K562 (cell line): ENCODE results near the gene NEURL1B. TPM values are rescaled to one million over a fixed set of nuclear protein-coding genes. Genes with fewer than 3 reads are reported as not detected.

Source experiments
- ATAC-seq: fragments of 200-7000 bp; cut with Tn5 transposase; 3 replicates; pipeline ENCODE4 v1.9.1; 2020; ENCODE audit warnings: moderate library complexity
- BruUV-seq: library from RNA; stranded (reverse); fragments of 400-500 nt; replicated peaks from 2 replicates; lab custom pipeline; 2021; lab: Mats Ljungman, UMichigan
- CTCF ChIA-PET: fragments of 300-600 bp; formaldehyde crosslinking; extraction: SDS; loops from one replicate; lab custom pipeline; 2021; ENCODE audit warnings: low intra/inter-chr PET ratio; lab: Yijun Ruan, JAX
- POLR2A ChIA-PET: fragments of 300-600, 350-650 bp; sonication (Branson Sonifier 250); formaldehyde crosslinking; extraction: SDS; loops from one replicate; lab custom pipeline; 2021; ENCODE audit warnings: antibody characterized with exemption, inconsistent platforms; lab: Yijun Ruan, JAX
- DNase-seq, 4 experiments: peaks; one replicate each; pipeline versions ENCODE4 v3.0.0 to v3.0.0-alpha.2; 2011 to 2018; ENCODE audit warnings: low spot score in 3 of 4, mixed read lengths in 3 of 4; ENCODE audit errors: extremely low read depth in 1 of 4
- FAIRE-seq: peaks from 2 replicates; lab custom pipeline; 2011; peaks lifted over from hg19 to GRCh38; lab: Jason Lieb, UNC
- H2AFZ ChIP-seq: 2 replicates; pipeline ENCODE4 v1.6.0; 2011; ENCODE audit warnings: low read depth, low read length, control low read depth, inconsistent platforms
- H3K27ac ChIP-seq: fragments of 200-600 bp; 3 replicates; pipeline ENCODE4 v1.8.0; 2011; ENCODE audit warnings: low read depth, mild to moderate bottlenecking, control low read depth, inconsistent platforms, low read length, moderate library complexity, mixed read lengths; ENCODE audit errors: extremely low read depth
- H3K27me3 ChIP-seq, 2 experiments: fragments of 300-600 bp in 1 of 2; 2 replicates in 1 of 2; 3 replicates in 1 of 2; pipeline versions ENCODE4 v1.6.0 to v1.8.0; 2011; ENCODE audit warnings: inconsistent platforms in 2 of 2, low read length in 2 of 2, mild to moderate bottlenecking in 1 of 2, mixed read lengths in 1 of 2, moderate library complexity in 1 of 2; ENCODE audit not compliant: control insufficient read depth in 2 of 2, insufficient read depth in 2 of 2
- H3K36me3 ChIP-seq: fragments of 300-600 bp; 3 replicates; pipeline ENCODE4 v1.8.0; 2011; ENCODE audit warnings: mild to moderate bottlenecking, low read length, inconsistent platforms; ENCODE audit not compliant: control insufficient read depth, insufficient read depth
- H3K4me1 ChIP-seq, 2 experiments: fragments of 200-600 bp in 1 of 2; replicated peaks in 1 of 2; 2 replicates in 1 of 2; 3 replicates in 1 of 2; pipeline versions ENCODE4 v1.5.1 to v1.8.0; 2011; ENCODE audit warnings: inconsistent platforms in 2 of 2, low read length in 2 of 2, mild to moderate bottlenecking in 1 of 2, mixed read lengths in 1 of 2, moderate library complexity in 1 of 2; ENCODE audit not compliant: control insufficient read depth in 2 of 2, insufficient read depth in 2 of 2
- H3K4me2 ChIP-seq: 2 replicates; pipeline ENCODE4 v1.6.1; 2011; ENCODE audit warnings: low read length, control low read depth, inconsistent platforms, mixed read lengths; ENCODE audit not compliant: insufficient read depth
- H3K4me3 ChIP-seq: fragments of 200-600 bp; sonication (generic), shearing (Covaris generic); 2 replicates; pipeline ENCODE4 v1.5.1; 2016; ENCODE audit warnings: control low read depth, inconsistent platforms
- H3K79me2 ChIP-seq: fragments of 200-600 bp; 3 replicates; pipeline ENCODE4 v1.8.0; 2011; ENCODE audit warnings: low read length, inconsistent platforms; ENCODE audit not compliant: control insufficient read depth, insufficient read depth
- H3K9ac ChIP-seq, 2 experiments: 2 replicates each; pipeline versions ENCODE4 v1.6.0 to v1.6.1; 2011; ENCODE audit warnings: low read depth in 2 of 2, low read length in 2 of 2, control low read depth in 1 of 2, inconsistent platforms in 1 of 2, mild to moderate bottlenecking in 1 of 2, mixed read lengths in 1 of 2; ENCODE audit not compliant: insufficient read depth in 1 of 2
- H3K9me1 ChIP-seq: one replicate; pipeline ENCODE4 v1.6.0; 2011; ENCODE audit warnings: inconsistent platforms, mild to moderate bottlenecking, low read length, moderate library complexity; ENCODE audit not compliant: control insufficient read depth, insufficient read depth
- H3K9me3 ChIP-seq: replicated peaks from 2 replicates; pipeline ENCODE4 v1.5.1; 2011; ENCODE audit warnings: low read depth, low read length, inconsistent platforms; ENCODE audit not compliant: control insufficient read depth, insufficient read depth
- H4K20me1 ChIP-seq: replicated peaks from 2 replicates; pipeline ENCODE4 v1.6.1; 2011; ENCODE audit warnings: low read length, inconsistent platforms, mixed read lengths; ENCODE audit not compliant: control insufficient read depth, insufficient read depth
- ARID4B ChIP-seq: sonication (generic); formaldehyde crosslinking; IDR thresholded peaks from 2 replicates; pipeline ENCODE4 v1.8.0; 2022; ENCODE audit warnings: mild to moderate bottlenecking, missing genetic modification reagents
- CBFB ChIP-seq: sonication (generic); formaldehyde crosslinking; IDR thresholded peaks from 2 replicates; pipeline ENCODE4 v1.4.0; 2020; ENCODE audit warnings: mild to moderate bottlenecking, missing genetic modification reagents
- GABPB1 ChIP-seq: sonication (generic); formaldehyde crosslinking; IDR thresholded peaks from 2 replicates; pipeline ENCODE4 v1.8.0; 2022; ENCODE audit warnings: mild to moderate bottlenecking, missing genetic modification reagents
- GTF2E2 ChIP-seq: fragments of 200-800 bp; sonication (Bioruptor generic); IDR thresholded peaks from 2 replicates; pipeline ENCODE4 v1.6.1; 2016; ENCODE audit warnings: missing genetic modification characterization, missing compliant biosample characterization
- KAT8 ChIP-seq: fragments of 450-650 bp; IDR thresholded peaks from 2 replicates; pipeline ENCODE4 v1.6.1; 2016; ENCODE audit warnings: low read depth, mild to moderate bottlenecking
- NCOA1 ChIP-seq: fragments of 450-650 bp; IDR thresholded peaks from 2 replicates; pipeline ENCODE4 v1.6.1; 2016; ENCODE audit warnings: low read depth
- TRIM24 ChIP-seq, 2 experiments: fragments of 450-650 bp; IDR thresholded peaks; 2 replicates each; pipeline ENCODE4 v1.6.1; 2016
- ZNF23 ChIP-seq: fragments of 250-450 bp; sonication (Bioruptor Pico); IDR thresholded peaks from 2 replicates; pipeline ENCODE4 v1.4.0; 2020; ENCODE audit warnings: mild to moderate bottlenecking
- ZNF347 ChIP-seq: fragments of 450-650 bp; formaldehyde crosslinking; IDR thresholded peaks from 2 replicates; pipeline ENCODE4 v1.4.0; 2020; ENCODE audit warnings: low read depth, mild to moderate bottlenecking, moderate library complexity
- WGBS: fragments of 100-300 bp; shearing (Covaris generic); methylation state at CpG from one replicate; pipeline ENCODE4 v1.1.6; 2016; ENCODE audit warnings: low coverage, mixed read lengths; ENCODE audit not compliant: insufficient coverage; ENCODE audit errors: missing lambda C conversion rate; 5-methylcytosine and 5-hydroxymethylcytosine counted together
- in situ Hi-C: fragments of 300-500 bp; cut with MboI; formaldehyde crosslinking; loops from 4 replicates; pipeline ENCODE4 v1.15.0; 2018; ENCODE audit warnings: inconsistent platforms, mixed read lengths
- intact Hi-C: fragments of 100-400 bp; cut with micrococcal nuclease; formaldehyde crosslinking; loops from 2 replicates; pipeline ENCODE4 v1.14.2; 2022
- polyA plus RNA-seq, 8 experiments: library from polyadenylated mRNA; depleted of rRNA in 4 of 8; stranded (reverse) in 5 of 8; unstranded in 3 of 8; fragments of >200 nt; fragmentation: Nextera tagmentation in 2 of 8; fragmentation: Illumina TruSeq in 1 of 8; extraction: Ambion mirVana in 2 of 8; extraction: Trizol in 1 of 8; gene quantifications; 2 replicates each; pipeline versions ENCODE4 v1.2.1 to v1.2.3, GENCODE V29; 2011 to 2014; ENCODE audit warnings: inconsistent platforms in 1 of 8, missing spikeins in 1 of 8
- total RNA-seq, 7 experiments: library from RNA; depleted of rRNA in 6 of 7; stranded (reverse); fragments of >200 nt in 6 of 7; fragmentation: Illumina TruSeq in 2 of 7; extraction: Trizol in 2 of 7; gene quantifications; 2 replicates each; pipeline versions ENCODE4 v1.2.1 to v1.2.3, GENCODE V29; 2011 to 2021; ENCODE audit warnings: low replicate concordance in 1 of 7
- TF ChIP-seq, protein P1 (sequence below): sonication (generic); formaldehyde crosslinking; IDR thresholded peaks from 2 replicates; pipeline ENCODE4 v1.8.0; 2022; ENCODE audit warnings: mild to moderate bottlenecking, low read depth, missing genetic modification reagents

The NEURL1B gene
- total and polyA plus RNA-seq, 9 of the 15 experiments (the other 6 are each of a cell fraction or from before 2014, with no cell fraction given), result 0.04 TPM; not detected in 8

GRCh38 chr5:172731680-172732074, 90.6 kb downstream of the NEURL1B start:
- H3K9ac ChIP-seq, result peak overlapping the region in 1 of 2 experiments; percentile 69; a peak in 1 of 4 replicates

GRCh38 chr5:172732201-172732865, 91.3 kb downstream of the NEURL1B start:
- H3K27me3 ChIP-seq, result peaks cover 0 to 16% of the 10 kb centered on the region in 2 experiments; a peak in 3 of 5 replicates
- BruUV-seq, result no TSS peak
- H3K4me1 ChIP-seq, result peaks cover 0 to 16% of the 10 kb centered on the region in 2 experiments; a peak in 2 of 5 replicates
- in situ Hi-C loops, result no loop called here
- CTCF ChIA-PET, result no interaction called here
- H3K4me2 ChIP-seq, result no peak overlapping the region
- H3K79me2 ChIP-seq, result no peaks in the 10 kb centered on the region
- ATAC-seq, result no peak
- H3K9ac ChIP-seq, result no peak overlapping the region
- no peak overlapping the region for H3K27ac ChIP-seq
- no peak for FAIRE-seq
- no peaks in the 10 kb centered on the region for H3K9me1 ChIP-seq
- H4K20me1 ChIP-seq, result no peaks in the 10 kb centered on the region
- no peak for DNase-seq
- no peaks in the 10 kb centered on the region for H3K9me3 ChIP-seq
- no peak overlapping the region for H2AFZ ChIP-seq
- intact Hi-C loops, result no loop called here
- no peak overlapping the region for H3K4me3 ChIP-seq
- H3K36me3 ChIP-seq, result no peaks in the 10 kb centered on the region
- 32% methylated on average over 11 of the region's 14 CpGs for WGBS
- POLR2A ChIA-PET, result interaction anchor here (1.2 to 1.7 kb wide), 4 partner anchors 20 to 39 kb away, joined by 3 to 10 read pairs (median 4); partner anchors contain the start of gene DUSP1
- TF ChIP-seq ARID4B (no peak), GABPB1 (CRISPR knock-in tag) (no peak), CBFB (CRISPR knock-in tag) (no peak), ZNF23 (CRISPR knock-in tag) (no peak), GTF2E2 (tag) (no peak), KAT8 (no peak), NCOA1 (no peak)

More at GRCh38 chr5:172731680-172732074, 90.6 kb downstream of the NEURL1B start:
- BruUV-seq, result no TSS peak
- no peaks in the 10 kb centered on the region for H3K36me3 ChIP-seq
- peaks cover 0 to 16% of the 10 kb centered on the region in 2 experiments; a peak in 2 of 5 replicates for H3K4me1 ChIP-seq
- no peak overlapping the region for H3K4me2 ChIP-seq
- no peak overlapping the region for H2AFZ ChIP-seq
- H3K27me3 ChIP-seq, result peaks cover 0 to 20% of the 10 kb centered on the region in 2 experiments; a peak in 3 of 5 replicates
- no peaks in the 10 kb centered on the region for H3K79me2 ChIP-seq
- H3K27ac ChIP-seq, result no peak overlapping the region
- intact Hi-C loops, result no loop called here
- in situ Hi-C loops, result no loop called here
- no peak for DNase-seq
- TF ChIP-seq TRIM24 (IDR thresholded peaks at IDR 0.05) (no peak), ZNF347 (CRISPR knock-in tag) (no peak)
- TF ChIP-seq, protein P1, sequence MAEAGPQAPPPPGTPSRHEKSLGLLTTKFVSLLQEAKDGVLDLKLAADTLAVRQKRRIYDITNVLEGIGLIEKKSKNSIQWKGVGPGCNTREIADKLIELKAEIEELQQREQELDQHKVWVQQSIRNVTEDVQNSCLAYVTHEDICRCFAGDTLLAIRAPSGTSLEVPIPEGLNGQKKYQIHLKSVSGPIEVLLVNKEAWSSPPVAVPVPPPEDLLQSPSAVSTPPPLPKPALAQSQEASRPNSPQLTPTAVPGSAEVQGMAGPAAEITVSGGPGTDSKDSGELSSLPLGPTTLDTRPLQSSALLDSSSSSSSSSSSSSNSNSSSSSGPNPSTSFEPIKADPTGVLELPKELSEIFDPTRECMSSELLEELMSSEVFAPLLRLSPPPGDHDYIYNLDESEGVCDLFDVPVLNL (CRISPR knock-in tag), result no peak
- ChIA-PET CTCF (no interaction called here), POLR2A (interaction anchor here (1.2 kb wide), 1 partner anchor 33 kb away, joined by 4 read pairs; no protein-coding TSS in a partner anchor)
- FAIRE-seq, result no peak
- ATAC-seq, result no peak
- no peaks in the 10 kb centered on the region for H3K9me1 ChIP-seq
- 48% methylated on average over 8 of the region's 9 CpGs for WGBS
- no peaks in the 10 kb centered on the region for H3K9me3 ChIP-seq
- no peak overlapping the region for H3K4me3 ChIP-seq
- H4K20me1 ChIP-seq, result no peaks in the 10 kb centered on the region
